Measurements from ENCODE around the gene MEGF6. TPM values are rescaled to one million over a fixed set of nuclear protein-coding genes. Genes with fewer than 3 reads are reported as not detected.

MEGF6 gene
- total and polyA plus RNA-seq, 2 donors (not counting 1 experiment from before 2014, with no cell fraction given) = 43.2 to 77.3 TPM

GRCh38 chr1:3520419-3521378 lies 90.6 kb downstream of the MEGF6 start:
- POLR2A ChIA-PET = no interaction called here
- TF ChIP-seq EZH2 (IDR thresholded peaks at IDR 0.05; ENCODE audit: borderline replicate concordance, insufficient read depth, low read depth, low read length, poor library complexity, severe bottlenecking) (no peak), CTCF (IDR thresholded peaks at IDR 0.05) (no peak)
- H3K9me3 Mint-ChIP-seq (ENCODE audit: insufficient read depth) = no peaks in the 10 kb centered on the region
- no peak overlapping the region for H2AFZ ChIP-seq (ENCODE audit: insufficient read depth, low read depth, low read length, poor library complexity, severe bottlenecking)
- H3K27me3 ChIP-seq (replicated peaks in 1 of 4; ENCODE audit: control extremely low read depth in 1 of 4, control insufficient read depth in 3 of 4, insufficient read depth in 4 of 4, low read length in 3 of 4) = no peaks in the 10 kb centered on the region
- no peaks in the 10 kb centered on the region for H3K27me3 Mint-ChIP-seq
- H3K9me3 ChIP-seq (ENCODE audit: control extremely low read depth in 1 of 3, control insufficient read depth in 2 of 3, insufficient read depth in 1 of 3, low read length in 2 of 3) = peaks cover 0 to 15% (median 0%) of the 10 kb centered on the region in 3 donors
- CTCF ChIA-PET = no interaction called here
- H4K20me1 ChIP-seq (ENCODE audit: control insufficient read depth, insufficient read depth, low read length, poor library complexity, severe bottlenecking) = peaks cover 71% of the 10 kb centered on the region
- no peak overlapping the region for H3K27ac ChIP-seq (ENCODE audit: low read length in 2 of 2)
- no peaks in the 10 kb centered on the region for H3K4me1 Mint-ChIP-seq
- WGBS (ENCODE audit: insufficient coverage) = 82% methylated on average over 12 of the region's 24 CpGs
- H3K9ac ChIP-seq (ENCODE audit: low read length) = no peak overlapping the region
- ATAC-seq (ENCODE audit: low read depth) (no peak), DNase-seq (no peak)
- no peak overlapping the region for H3K27ac Mint-ChIP-seq
- intact Hi-C loops (cut with micrococcal nuclease) = no loop called here
- H3K4me3 ChIP-seq (ENCODE audit: control extremely low read depth in 1 of 5, extremely low read depth in 1 of 5, insufficient read depth in 1 of 5, low read depth in 2 of 5, low read length in 4 of 5) = no peak overlapping the region
- no peaks in the 10 kb centered on the region for H3K36me3 ChIP-seq (replicated peaks in 1 of 2; ENCODE audit: control extremely low read depth in 1 of 2, control insufficient read depth in 1 of 2, extremely low read depth in 1 of 2, insufficient read depth in 2 of 2, low read length in 1 of 2)
- no peak overlapping the region for H3K4me2 ChIP-seq (replicated peaks; ENCODE audit: low read depth, low read length, poor library complexity, severe bottlenecking)
- no peaks in the 10 kb centered on the region for H3K4me1 ChIP-seq (ENCODE audit: control insufficient read depth in 2 of 2, insufficient read depth in 2 of 2, low read length in 2 of 2)
- peaks cover 16% of the 10 kb centered on the region for H3K79me2 ChIP-seq (ENCODE audit: control insufficient read depth, insufficient read depth, low read length)
- H3K4me3 Mint-ChIP-seq = no peak overlapping the region

- no peak for TF ChIP-seq EZH2 (IDR thresholded peaks at IDR 0.05; ENCODE audit: borderline replicate concordance, insufficient read depth, low read depth, low read length, poor library complexity, severe bottlenecking)
- TF ChIP-seq CTCF (IDR thresholded peaks at IDR 0.05) = no peak
- CTCF ChIA-PET = interaction anchor here (3.2 kb wide), 1 partner anchor 101 kb away, joined by 18 read pairs; no protein-coding TSS in a partner anchor
- no peak overlapping the region for H3K27ac ChIP-seq (ENCODE audit: low read length in 2 of 2)
- H3K79me2 ChIP-seq (ENCODE audit: control insufficient read depth, insufficient read depth, low read length) = peaks cover 13% of the 10 kb centered on the region
- H3K36me3 ChIP-seq (replicated peaks in 1 of 2; ENCODE audit: control extremely low read depth in 1 of 2, control insufficient read depth in 1 of 2, extremely low read depth in 1 of 2, insufficient read depth in 2 of 2, low read length in 1 of 2) = no peaks in the 10 kb centered on the region
- Mint-ChIP-seq H3K27me3 (no peaks in the 10 kb centered on the region), H3K27ac (no peak overlapping the region), H3K9me3 (ENCODE audit: insufficient read depth) (no peaks in the 10 kb centered on the region), H3K4me1 (no peaks in the 10 kb centered on the region), H3K4me3 (no peak overlapping the region)
- no peaks in the 10 kb centered on the region for H3K27me3 ChIP-seq (replicated peaks in 1 of 4; ENCODE audit: control extremely low read depth in 1 of 4, control insufficient read depth in 3 of 4, insufficient read depth in 4 of 4, low read length in 3 of 4)
- no peak for ATAC-seq (ENCODE audit: low read depth)
- no peak overlapping the region for H3K4me3 ChIP-seq (ENCODE audit: control extremely low read depth in 1 of 5, extremely low read depth in 1 of 5, insufficient read depth in 1 of 5, low read depth in 2 of 5, low read length in 4 of 5)
- intact Hi-C loops (cut with micrococcal nuclease) = no loop called here
- no peak for DNase-seq
- H3K9me3 ChIP-seq (ENCODE audit: control extremely low read depth in 1 of 3, control insufficient read depth in 2 of 3, insufficient read depth in 1 of 3, low read length in 2 of 3) = peaks cover 0 to 15% (median 0%) of the 10 kb centered on the region in 3 donors
- POLR2A ChIA-PET = no interaction called here
- H3K4me2 ChIP-seq (replicated peaks; ENCODE audit: low read depth, low read length, poor library complexity, severe bottlenecking) = no peak overlapping the region
- no peak overlapping the region for H2AFZ ChIP-seq (ENCODE audit: insufficient read depth, low read depth, low read length, poor library complexity, severe bottlenecking)
- no peak overlapping the region for H3K9ac ChIP-seq (ENCODE audit: low read length)
- H4K20me1 ChIP-seq (ENCODE audit: control insufficient read depth, insufficient read depth, low read length, poor library complexity, severe bottlenecking) = peaks cover 74% of the 10 kb centered on the region
- no peaks in the 10 kb centered on the region for H3K4me1 ChIP-seq (ENCODE audit: control insufficient read depth in 2 of 2, insufficient read depth in 2 of 2, low read length in 2 of 2)
- 93% methylated on average over 27 of the region's 27 CpGs for WGBS (ENCODE audit: insufficient coverage)
Measured at GRCh38 chr1:3519301-3519885, 91.9 kb downstream of the MEGF6 start.
